Choroid plexus epithelial cell (primary cell): ENCODE results near the gene PIK3R1.
A peak's percentile ranks its signal among the peaks of the same experiment; 100 is the strongest.
"Not testable (repeated sequence)": the region's sequence is repeated elsewhere in the genome, so short reads cannot be mapped to it uniquely, and the experiment has no call there.

Experiments used
- DNase-seq: peaks from one replicate; pipeline ENCODE4 v3.0.0-alpha.2; 2010; ENCODE audit warnings: low read depth
- H3K4me3 ChIP-seq: 2 replicates; pipeline ENCODE4 v1.5.1; 2011; ENCODE audit warnings: low read depth, mild to moderate bottlenecking, control low read depth, low read length, moderate library complexity
- TF ChIP-seq, protein P1 (sequence below): conservative IDR thresholded peaks from 2 replicates; pipeline ENCODE4 v1.5.1; 2011; ENCODE audit warnings: low read depth, mild to moderate bottlenecking, control low read depth, inconsistent platforms, low read length, moderate library complexity

The PIK3R1 gene

DNA sequence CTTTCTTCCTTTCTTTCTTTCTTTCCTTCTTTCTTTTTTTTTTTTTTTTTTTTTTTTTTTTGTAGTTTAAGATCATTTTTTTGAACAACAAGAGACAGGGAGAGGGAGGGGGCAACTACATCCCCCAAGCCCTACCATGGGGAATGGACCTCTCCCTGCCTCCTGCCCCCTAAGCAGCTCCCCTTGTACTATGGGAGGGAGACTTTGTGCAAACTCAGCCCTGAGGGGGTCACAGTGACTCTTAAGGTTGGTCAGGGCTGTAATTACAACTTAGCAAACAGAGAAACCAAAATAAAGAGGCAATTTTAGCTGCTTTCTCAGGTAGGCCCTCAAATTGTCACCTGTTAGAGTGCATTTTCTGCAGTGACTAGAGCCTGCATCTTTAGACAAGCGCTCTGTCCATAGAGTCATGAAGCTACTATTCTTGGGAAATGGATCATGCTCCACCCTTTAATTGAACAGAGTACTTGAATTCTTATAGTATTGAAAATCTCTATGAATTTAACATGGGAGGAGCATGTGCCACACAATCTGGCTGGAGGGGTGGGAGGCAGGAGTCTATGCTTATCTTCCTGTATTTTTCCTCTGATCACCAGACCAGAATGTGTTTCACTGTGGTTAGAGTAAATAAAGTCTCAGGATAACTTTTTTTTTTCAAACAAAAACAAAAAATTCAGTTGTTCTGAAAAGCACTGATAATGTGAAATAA, 24.3 kb upstream of the PIK3R1 start:
- no peak overlapping the region for H3K4me3 ChIP-seq
- TF ChIP-seq, protein P1, sequence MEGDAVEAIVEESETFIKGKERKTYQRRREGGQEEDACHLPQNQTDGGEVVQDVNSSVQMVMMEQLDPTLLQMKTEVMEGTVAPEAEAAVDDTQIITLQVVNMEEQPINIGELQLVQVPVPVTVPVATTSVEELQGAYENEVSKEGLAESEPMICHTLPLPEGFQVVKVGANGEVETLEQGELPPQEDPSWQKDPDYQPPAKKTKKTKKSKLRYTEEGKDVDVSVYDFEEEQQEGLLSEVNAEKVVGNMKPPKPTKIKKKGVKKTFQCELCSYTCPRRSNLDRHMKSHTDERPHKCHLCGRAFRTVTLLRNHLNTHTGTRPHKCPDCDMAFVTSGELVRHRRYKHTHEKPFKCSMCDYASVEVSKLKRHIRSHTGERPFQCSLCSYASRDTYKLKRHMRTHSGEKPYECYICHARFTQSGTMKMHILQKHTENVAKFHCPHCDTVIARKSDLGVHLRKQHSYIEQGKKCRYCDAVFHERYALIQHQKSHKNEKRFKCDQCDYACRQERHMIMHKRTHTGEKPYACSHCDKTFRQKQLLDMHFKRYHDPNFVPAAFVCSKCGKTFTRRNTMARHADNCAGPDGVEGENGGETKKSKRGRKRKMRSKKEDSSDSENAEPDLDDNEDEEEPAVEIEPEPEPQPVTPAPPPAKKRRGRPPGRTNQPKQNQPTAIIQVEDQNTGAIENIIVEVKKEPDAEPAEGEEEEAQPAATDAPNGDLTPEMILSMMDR = no peak
- DNase-seq = no peak

GRCh38 chr5:68192679-68193060, 22.9 kb upstream of the PIK3R1 start:
- DNase-seq = peak; percentile 76
- H3K4me3 ChIP-seq = no peak overlapping the region
- TF ChIP-seq, protein P1 = no peak

- TF ChIP-seq, protein P1 = no peak
- DNase-seq = peak; percentile 65
- H3K4me3 ChIP-seq = no peak overlapping the region
Observed at GRCh38 chr5:68193481-68194036, 22.0 kb upstream of the PIK3R1 start.

DNA sequence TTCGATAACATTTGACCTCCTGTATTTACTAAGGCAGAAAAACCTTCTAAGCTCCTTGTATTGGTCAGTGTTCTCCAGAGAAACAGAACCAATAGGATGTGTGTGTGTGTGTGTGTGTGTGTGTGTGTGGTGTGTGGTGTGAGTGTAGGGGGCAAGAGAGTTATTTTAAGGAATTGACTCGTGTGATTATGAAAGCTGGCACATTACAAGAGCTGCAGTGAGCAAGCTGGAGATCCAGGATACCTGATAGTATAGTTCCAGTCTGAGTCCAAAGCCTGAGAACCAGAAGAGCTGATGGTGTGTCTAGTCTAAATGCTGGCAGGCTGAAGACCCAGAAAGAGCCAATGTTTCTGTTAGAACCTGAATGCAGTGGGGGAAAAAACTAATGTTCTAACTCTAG, 21.2 kb upstream of the PIK3R1 start:
- DNase-seq = no peak
- no peak overlapping the region for H3K4me3 ChIP-seq
- TF ChIP-seq, protein P1 = no peak

DNA sequence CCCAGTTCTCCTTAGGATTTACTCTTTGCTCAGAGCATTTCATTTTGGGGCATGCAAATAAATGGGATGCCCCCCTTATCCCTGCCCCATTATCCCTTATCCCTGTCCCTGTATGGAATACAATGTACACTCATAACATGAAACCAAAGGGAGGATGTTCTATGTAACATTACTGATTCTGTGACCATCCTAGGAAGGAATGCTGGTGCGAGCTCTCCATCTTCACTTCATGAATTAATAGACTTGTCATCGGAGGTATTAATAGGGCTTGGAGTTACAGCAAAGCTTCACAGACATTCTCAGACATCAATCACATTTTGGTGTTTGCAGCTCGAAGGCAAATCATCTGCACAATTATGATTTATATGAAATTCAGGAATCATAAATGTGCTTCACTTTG, 20.4 kb upstream of the PIK3R1 start:
- DNase-seq = no peak
- TF ChIP-seq, protein P1 = no peak
- no peak overlapping the region for H3K4me3 ChIP-seq

GRCh38 chr5:68196876-68197275, 18.7 kb upstream of the PIK3R1 start:
- TF ChIP-seq, protein P1 = no peak
- DNase-seq = no peak
- H3K4me3 ChIP-seq = no peak overlapping the region

GRCh38 chr5:68200288-68200687, 15.3 kb upstream of the PIK3R1 start:
- TF ChIP-seq, protein P1 = no peak

GRCh38 chr5:68210654-68211053, 4.9 kb upstream of the PIK3R1 start:
- H3K4me3 ChIP-seq, DNase-seq: not testable (repeated sequence)

More at GRCh38 chr5:68200288-68200687, 15.3 kb upstream of the PIK3R1 start:
- no peak overlapping the region for H3K4me3 ChIP-seq
- no peak for DNase-seq
